ENCODE results near the gene TBXT.

DNA sequence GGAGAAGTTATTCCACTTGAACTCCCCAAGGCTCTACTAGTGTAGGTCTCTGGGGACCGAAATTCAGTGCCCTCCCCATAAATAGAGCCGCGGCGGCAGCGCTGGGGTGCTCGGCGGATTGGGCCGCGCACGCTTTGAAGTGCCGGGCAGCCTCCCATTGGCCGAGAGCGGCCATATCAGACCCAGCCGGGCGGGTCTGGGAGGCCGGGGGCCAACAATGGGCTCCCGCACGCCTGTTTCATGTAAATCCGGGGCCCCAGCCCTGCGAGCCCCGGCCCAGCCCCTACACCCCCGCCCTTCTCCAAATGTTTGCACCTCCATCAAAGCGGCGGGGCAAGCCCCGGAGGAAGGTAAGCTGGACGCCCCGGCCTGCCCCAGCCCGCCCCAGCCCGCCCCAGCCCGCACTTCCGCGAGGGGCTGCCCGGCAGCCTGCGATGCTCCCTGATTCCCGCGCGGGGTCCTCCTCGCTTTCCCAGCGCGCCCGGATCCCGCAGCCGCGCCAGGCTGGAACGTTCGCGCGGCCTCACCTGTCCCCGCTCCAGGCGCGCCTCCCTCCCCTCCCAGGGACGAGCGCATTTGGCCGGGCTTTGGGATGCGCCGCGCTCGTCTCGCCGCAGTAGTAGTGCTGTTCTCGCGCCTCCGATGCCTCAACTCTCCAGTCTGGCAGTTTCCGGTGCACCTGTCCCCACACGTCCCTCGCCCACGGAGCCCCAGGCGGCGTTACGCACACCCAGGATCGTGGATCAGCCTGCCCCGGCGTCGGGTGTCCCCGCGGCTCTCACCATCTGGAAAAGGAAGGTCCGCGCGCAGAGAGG, at the start of gene TBXT:
- TF ChIP-seq POLR2AphosphoS5 (IDR thresholded peaks at IDR 0.05) (no peak), POLR2A (IDR thresholded peaks at IDR 0.05; ENCODE audit: low read depth) (no peak)
- TF ChIP-seq, protein P1, sequence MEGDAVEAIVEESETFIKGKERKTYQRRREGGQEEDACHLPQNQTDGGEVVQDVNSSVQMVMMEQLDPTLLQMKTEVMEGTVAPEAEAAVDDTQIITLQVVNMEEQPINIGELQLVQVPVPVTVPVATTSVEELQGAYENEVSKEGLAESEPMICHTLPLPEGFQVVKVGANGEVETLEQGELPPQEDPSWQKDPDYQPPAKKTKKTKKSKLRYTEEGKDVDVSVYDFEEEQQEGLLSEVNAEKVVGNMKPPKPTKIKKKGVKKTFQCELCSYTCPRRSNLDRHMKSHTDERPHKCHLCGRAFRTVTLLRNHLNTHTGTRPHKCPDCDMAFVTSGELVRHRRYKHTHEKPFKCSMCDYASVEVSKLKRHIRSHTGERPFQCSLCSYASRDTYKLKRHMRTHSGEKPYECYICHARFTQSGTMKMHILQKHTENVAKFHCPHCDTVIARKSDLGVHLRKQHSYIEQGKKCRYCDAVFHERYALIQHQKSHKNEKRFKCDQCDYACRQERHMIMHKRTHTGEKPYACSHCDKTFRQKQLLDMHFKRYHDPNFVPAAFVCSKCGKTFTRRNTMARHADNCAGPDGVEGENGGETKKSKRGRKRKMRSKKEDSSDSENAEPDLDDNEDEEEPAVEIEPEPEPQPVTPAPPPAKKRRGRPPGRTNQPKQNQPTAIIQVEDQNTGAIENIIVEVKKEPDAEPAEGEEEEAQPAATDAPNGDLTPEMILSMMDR (IDR thresholded peaks at IDR 0.05) = no peak
